ENCODE data around the gene ATP11A.

ATP11A gene

GRCh38 chr13:112725346-112726015, 35.6 kb downstream of the ATP11A start:
- Mint-ChIP-seq H3K4me1 (peaks cover 40% of the 10 kb centered on the region), H3K4me3 (peak overlapping the region; percentile 46), H3K36me3 (peaks cover 1% of the 10 kb centered on the region), H3K27me3 (no peaks in the 10 kb centered on the region), H3K27ac (peak overlapping the region; percentile 78), H3K9me3 (no peaks in the 10 kb centered on the region)
- DNase-seq, result peak; percentile 52
- CTCF ChIA-PET, result no interaction called here

GRCh38 chr13:112726016-112726767, 36.4 kb downstream of the ATP11A start:
- Mint-ChIP-seq H3K4me1 (peaks cover 40% of the 10 kb centered on the region), H3K4me3 (peak overlapping the region; percentile 31), H3K9me3 (no peaks in the 10 kb centered on the region), H3K27ac (no peak overlapping the region), H3K36me3 (peaks cover 1% of the 10 kb centered on the region), H3K27me3 (no peaks in the 10 kb centered on the region)
- CTCF ChIA-PET, result no interaction called here
- DNase-seq, result no peak

GRCh38 chr13:112727581-112727980, 37.7 kb downstream of the ATP11A start:
- CTCF ChIA-PET, result no interaction called here
- H3K36me3 Mint-ChIP-seq, result peaks cover 1% of the 10 kb centered on the region
- H3K27me3 Mint-ChIP-seq, result no peaks in the 10 kb centered on the region
- peaks cover 36% of the 10 kb centered on the region for H3K4me1 Mint-ChIP-seq
- H3K9me3 Mint-ChIP-seq, result no peaks in the 10 kb centered on the region
- no peak overlapping the region for H3K27ac Mint-ChIP-seq
- no peak overlapping the region for H3K4me3 Mint-ChIP-seq
- no peak for DNase-seq

- Mint-ChIP-seq H3K4me3 (no peak overlapping the region), H3K4me1 (peaks cover 32% of the 10 kb centered on the region), H3K9me3 (no peaks in the 10 kb centered on the region), H3K36me3 (peaks cover 1% of the 10 kb centered on the region), H3K27me3 (no peaks in the 10 kb centered on the region), H3K27ac (no peak overlapping the region)
- DNase-seq, result no peak
- CTCF ChIA-PET, result no interaction called here
These were observed 38.7 kb downstream of the ATP11A start for GRCh38 chr13:112728375-112729126.

GRCh38 chr13:112729408-112729807, 39.6 kb downstream of the ATP11A start:
- H3K4me1 Mint-ChIP-seq, result peaks cover 30% of the 10 kb centered on the region
- CTCF ChIA-PET, result no interaction called here
- H3K27me3 Mint-ChIP-seq, result no peaks in the 10 kb centered on the region
- H3K27ac Mint-ChIP-seq, result no peak overlapping the region
- no peaks in the 10 kb centered on the region for H3K9me3 Mint-ChIP-seq
- DNase-seq, result no peak
- peaks cover 1% of the 10 kb centered on the region for H3K36me3 Mint-ChIP-seq
- H3K4me3 Mint-ChIP-seq, result no peak overlapping the region

DNA sequence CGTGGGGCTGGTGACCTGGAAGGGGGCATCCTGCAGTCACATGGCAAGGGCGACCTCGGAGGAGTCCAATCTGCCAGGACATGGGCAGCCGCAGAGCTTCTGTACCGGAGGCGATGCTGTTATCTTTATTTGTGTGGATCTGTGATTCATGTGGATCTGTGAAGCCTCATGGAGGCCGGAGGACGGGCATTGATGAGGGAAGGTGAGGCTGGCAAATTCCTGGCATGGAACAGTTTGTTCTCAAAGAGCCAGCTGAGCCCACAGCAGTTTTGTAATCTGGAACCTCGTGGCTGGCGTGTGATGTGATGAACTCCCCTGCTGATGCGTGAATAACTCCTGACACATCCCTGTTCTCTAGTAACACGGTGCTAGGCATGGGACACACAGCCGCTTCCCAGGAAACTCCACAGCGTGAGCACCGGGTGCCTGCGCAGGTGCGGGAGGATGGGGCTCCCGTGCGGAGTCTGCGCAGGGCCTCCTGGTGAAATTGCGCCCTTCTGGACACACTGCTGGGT, 40.4 kb downstream of the ATP11A start:
- Mint-ChIP-seq H3K4me1 (peaks cover 25% of the 10 kb centered on the region), H3K36me3 (no peaks in the 10 kb centered on the region), H3K4me3 (no peak overlapping the region), H3K9me3 (no peaks in the 10 kb centered on the region), H3K27me3 (no peaks in the 10 kb centered on the region), H3K27ac (no peak overlapping the region)
- DNase-seq, result no peak
- CTCF ChIA-PET, result no interaction called here

DNA sequence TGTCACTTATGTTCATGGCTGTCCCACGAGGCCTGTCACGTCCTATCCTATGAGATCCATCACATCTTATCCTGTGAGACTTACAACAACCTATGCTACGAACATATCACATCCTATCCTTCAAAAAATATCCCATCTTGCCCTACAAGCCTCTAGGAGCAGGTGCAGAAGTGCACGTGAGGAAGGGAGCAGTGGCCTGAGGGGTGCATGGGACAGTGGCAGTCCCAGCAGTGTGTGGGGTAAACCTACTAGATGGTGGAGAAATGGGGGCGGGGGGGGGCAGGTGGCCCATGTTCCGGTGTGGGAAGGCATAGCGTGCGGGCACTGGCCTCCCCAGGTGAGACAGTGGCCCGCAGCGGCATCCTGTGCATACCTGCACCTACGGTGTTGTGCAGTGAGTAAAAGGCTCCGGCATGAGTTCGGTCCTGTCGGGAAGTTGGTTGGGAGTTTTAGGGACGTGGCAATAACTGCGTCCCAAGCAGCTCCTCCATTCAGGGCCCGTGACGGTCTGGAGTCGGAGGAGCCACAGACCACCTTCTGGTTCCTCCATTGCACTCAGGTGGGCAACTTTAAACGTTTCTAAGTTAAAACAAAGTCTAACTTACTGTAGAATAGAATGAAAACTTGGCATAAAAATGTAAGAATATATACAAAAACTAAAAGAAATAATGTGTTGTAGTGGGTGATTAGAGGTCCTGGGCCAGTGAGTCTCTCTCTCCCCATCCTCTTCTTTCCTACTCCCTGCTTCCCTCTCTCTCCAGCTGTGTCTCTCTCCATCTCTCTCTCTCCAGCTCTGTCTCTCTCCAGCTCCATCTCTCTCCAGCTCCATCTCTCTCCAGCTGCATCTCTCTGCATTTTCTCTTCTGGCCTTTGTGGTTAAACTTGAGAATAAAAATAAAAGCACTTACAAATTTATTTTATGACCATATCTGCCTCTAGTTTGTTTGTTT, 42.1 kb downstream of the ATP11A start:
- Mint-ChIP-seq H3K36me3 (no peaks in the 10 kb centered on the region), H3K4me3 (no peak overlapping the region), H3K9me3 (no peaks in the 10 kb centered on the region), H3K27ac (no peak overlapping the region), H3K27me3 (no peaks in the 10 kb centered on the region), H3K4me1 (peaks cover 8% of the 10 kb centered on the region)
- CTCF ChIA-PET, result no interaction called here
- no peak for DNase-seq

GRCh38 chr13:112732679-112733078, 42.8 kb downstream of the ATP11A start:
- CTCF ChIA-PET, result no interaction called here
- no peaks in the 10 kb centered on the region for H3K27me3 Mint-ChIP-seq
- no peaks in the 10 kb centered on the region for H3K36me3 Mint-ChIP-seq
- no peak for DNase-seq
- peaks cover under 1% of the 10 kb centered on the region for H3K4me1 Mint-ChIP-seq
- H3K27ac Mint-ChIP-seq, result no peak overlapping the region
- H3K9me3 Mint-ChIP-seq, result no peaks in the 10 kb centered on the region
- H3K4me3 Mint-ChIP-seq, result no peak overlapping the region

- no peak overlapping the region for H3K27ac Mint-ChIP-seq
- no peaks in the 10 kb centered on the region for H3K9me3 Mint-ChIP-seq
- no peaks in the 10 kb centered on the region for H3K36me3 Mint-ChIP-seq
- H3K4me3 Mint-ChIP-seq, result no peak overlapping the region
- DNase-seq, result no peak
- no peaks in the 10 kb centered on the region for H3K27me3 Mint-ChIP-seq
- H3K4me1 Mint-ChIP-seq, result no peaks in the 10 kb centered on the region
- CTCF ChIA-PET, result no interaction called here
These were observed 43.3 kb downstream of the ATP11A start for GRCh38 chr13:112733112-112733511.

GRCh38 chr13:112733661-112734379, 44.0 kb downstream of the ATP11A start:
- Mint-ChIP-seq H3K4me1 (no peaks in the 10 kb centered on the region), H3K4me3 (no peak overlapping the region), H3K36me3 (no peaks in the 10 kb centered on the region), H3K27me3 (no peaks in the 10 kb centered on the region), H3K9me3 (no peaks in the 10 kb centered on the region), H3K27ac (no peak overlapping the region)
- no peak for DNase-seq
- CTCF ChIA-PET, result no interaction called here

DNA sequence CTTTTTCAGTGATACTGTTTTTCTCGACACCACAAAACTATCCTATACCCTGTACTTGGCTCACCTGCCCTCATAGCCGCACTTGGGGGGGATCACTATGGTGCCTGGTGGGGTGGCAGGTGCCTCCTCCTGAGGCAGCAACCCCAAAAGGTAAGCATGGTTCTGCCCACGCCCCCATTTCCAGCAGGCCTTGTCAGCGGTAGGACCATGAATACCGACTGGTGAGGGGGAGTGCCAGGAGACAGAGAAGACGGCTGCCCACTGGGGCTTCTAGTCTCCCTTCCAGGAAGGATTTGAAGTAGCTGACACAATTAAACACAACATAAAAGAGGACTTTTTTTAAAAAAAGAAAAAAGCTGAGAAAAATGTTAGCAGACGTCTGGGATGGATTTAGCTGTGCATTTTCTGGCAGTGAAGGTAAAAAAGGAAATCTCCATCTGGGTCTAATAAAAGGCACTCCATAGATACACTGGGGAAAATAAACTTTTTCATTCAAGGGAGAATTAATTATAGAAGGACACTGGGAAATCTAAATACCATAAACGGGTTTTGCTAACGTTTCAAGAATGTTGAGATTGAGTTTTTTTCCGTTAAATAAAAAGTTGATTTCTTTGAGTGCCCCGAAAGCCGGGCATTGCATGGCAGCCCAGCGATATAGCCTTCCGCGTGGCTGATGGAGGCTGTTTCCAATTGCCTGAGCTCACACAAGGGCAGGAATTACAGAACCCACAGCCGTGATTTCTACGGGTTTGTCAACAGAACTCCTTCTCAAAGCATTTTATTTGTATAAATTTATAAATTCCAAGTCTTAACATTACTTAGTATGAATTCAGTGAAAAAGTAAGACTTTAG, 45.1 kb downstream of the ATP11A start:
- H3K9me3 Mint-ChIP-seq, result no peaks in the 10 kb centered on the region
- H3K4me3 Mint-ChIP-seq, result no peak overlapping the region
- DNase-seq, result no peak
- no peaks in the 10 kb centered on the region for H3K27me3 Mint-ChIP-seq
- H3K36me3 Mint-ChIP-seq, result no peaks in the 10 kb centered on the region
- CTCF ChIA-PET, result no interaction called here
- no peak overlapping the region for H3K27ac Mint-ChIP-seq
- H3K4me1 Mint-ChIP-seq, result no peaks in the 10 kb centered on the region

DNA sequence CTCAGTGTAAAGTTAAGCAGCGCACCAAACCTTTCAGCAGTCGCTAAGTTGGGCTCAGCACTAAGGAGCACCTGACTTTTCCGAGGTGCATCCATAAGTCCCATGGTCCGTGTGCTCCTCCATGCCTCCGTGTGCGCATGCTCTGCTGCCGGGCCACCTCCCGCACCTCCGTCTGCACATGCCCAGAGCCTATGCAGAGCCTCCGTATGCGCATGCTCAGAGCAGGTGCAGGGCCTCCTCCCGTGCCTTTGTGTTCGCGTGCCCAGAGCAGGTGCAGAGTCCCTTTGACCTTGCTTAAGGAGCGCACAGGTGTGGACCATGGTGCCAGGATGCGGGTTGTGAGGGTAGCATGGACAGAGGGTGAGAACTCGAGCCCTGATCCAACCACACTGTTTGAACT, 46.0 kb downstream of the ATP11A start:
- DNase-seq, result no peak
- no peaks in the 10 kb centered on the region for H3K4me1 Mint-ChIP-seq
- CTCF ChIA-PET, result no interaction called here
- no peak overlapping the region for H3K4me3 Mint-ChIP-seq
- H3K27me3 Mint-ChIP-seq, result no peaks in the 10 kb centered on the region
- H3K36me3 Mint-ChIP-seq, result no peaks in the 10 kb centered on the region
- H3K27ac Mint-ChIP-seq, result no peak overlapping the region
- no peaks in the 10 kb centered on the region for H3K9me3 Mint-ChIP-seq

DNA sequence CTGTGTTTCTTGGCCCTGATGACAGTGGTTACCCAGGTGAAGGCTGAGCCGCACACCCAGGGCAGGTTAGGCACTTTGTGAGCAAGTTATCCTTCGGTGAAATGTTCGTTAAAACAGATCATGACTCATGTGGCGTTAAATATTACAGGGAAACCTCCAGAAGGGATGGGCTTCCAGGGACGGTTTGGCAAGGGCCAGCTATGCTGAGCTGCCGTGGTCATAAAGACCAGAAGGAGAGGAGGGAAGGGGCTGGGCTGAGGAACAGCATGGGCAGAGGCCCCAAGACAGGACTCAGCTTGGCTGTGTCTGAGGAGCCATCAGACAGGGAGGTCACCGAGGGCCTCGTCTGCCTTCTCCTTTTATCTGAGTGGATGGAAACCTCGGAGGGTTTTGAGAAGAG, 47.5 kb downstream of the ATP11A start:
- Mint-ChIP-seq H3K9me3 (no peaks in the 10 kb centered on the region), H3K4me3 (no peak overlapping the region), H3K27me3 (no peaks in the 10 kb centered on the region), H3K36me3 (no peaks in the 10 kb centered on the region), H3K27ac (no peak overlapping the region), H3K4me1 (no peaks in the 10 kb centered on the region)
- no peak for DNase-seq
- CTCF ChIA-PET, result no interaction called here
